HT1080 (cell line): ENCODE results near the gene PLCB2. TPM values are rescaled to one million over a fixed set of nuclear protein-coding genes. Genes with fewer than 3 reads are reported as not detected.

Experiments used
- DNase-seq: peaks from one replicate; pipeline ENCODE4 v3.0.0-alpha.2; 2015; ENCODE audit warnings: low read depth
- total RNA-seq: library from RNA; depleted of rRNA; stranded (reverse); fragments of >200 nt; shearing (Covaris generic); gene quantifications from 2 replicates; pipeline ENCODE4 v1.2.3, GENCODE V29; 2014

Gene PLCB2
- total RNA-seq, 1 experiment from 2014 or later = 0.16 TPM

GRCh38 chr15:40286794-40287193, 20.9 kb downstream of the PLCB2 start:
- DNase-seq = no peak

GRCh38 chr15:40286061-40286532, 21.6 kb downstream of the PLCB2 start:
- DNase-seq = no peak

- DNase-seq = no peak
These were observed 22.2 kb downstream of the PLCB2 start for GRCh38 chr15:40285554-40286011.

- no peak for DNase-seq
These were observed 22.6 kb downstream of the PLCB2 start for GRCh38 chr15:40285151-40285550.

GRCh38 chr15:40283615-40284300, 24.0 kb downstream of the PLCB2 start:
- no peak for DNase-seq

- DNase-seq = no peak
These were observed 24.7 kb downstream of the PLCB2 start, which contains the start of gene ANKRD63 for GRCh38 chr15:40282869-40283614. ANKRD63 (minus strand) TSS chr15:40283064; CDS start chr15:40282586, 478 bp downstream.

DNA sequence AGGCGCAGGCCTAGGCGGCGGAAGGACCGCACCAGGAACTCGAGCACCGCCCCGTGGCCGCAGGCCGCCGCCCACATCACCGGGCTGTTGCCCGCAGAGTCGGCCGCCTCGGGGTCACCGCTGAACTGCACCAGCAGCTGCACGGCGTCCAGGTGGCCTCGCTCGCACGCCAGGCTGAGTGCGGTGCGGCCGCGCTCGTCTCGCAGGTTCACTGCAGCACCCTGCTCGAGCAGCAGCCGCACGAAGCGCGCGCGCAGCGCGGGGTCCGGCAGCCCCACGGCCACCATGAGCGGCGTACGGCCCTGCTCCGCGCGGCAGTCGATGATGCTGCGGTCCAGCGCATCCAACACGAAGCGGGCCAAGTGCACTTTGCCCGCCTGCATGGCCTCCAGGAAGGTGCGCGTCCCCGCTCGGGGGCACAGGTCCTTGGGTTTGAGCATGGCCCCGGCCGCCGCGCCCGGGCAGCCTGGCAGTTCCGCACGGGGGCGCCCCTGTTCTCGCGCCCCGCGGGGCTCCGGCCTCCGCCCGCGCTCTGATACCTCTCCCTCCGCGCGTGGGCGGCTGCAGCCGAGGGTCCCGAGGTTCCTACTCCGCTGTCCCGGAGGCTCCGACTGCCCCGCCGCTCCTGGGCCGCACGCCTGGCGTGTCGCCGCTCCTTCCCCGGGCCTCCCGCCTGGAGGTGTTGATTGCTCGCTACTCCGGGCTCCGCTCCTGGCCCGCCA, 25.4 kb downstream of the PLCB2 start:
- no peak for DNase-seq

GRCh38 chr15:40281801-40282146, 26.0 kb downstream of the PLCB2 start:
- DNase-seq = no peak

DNA sequence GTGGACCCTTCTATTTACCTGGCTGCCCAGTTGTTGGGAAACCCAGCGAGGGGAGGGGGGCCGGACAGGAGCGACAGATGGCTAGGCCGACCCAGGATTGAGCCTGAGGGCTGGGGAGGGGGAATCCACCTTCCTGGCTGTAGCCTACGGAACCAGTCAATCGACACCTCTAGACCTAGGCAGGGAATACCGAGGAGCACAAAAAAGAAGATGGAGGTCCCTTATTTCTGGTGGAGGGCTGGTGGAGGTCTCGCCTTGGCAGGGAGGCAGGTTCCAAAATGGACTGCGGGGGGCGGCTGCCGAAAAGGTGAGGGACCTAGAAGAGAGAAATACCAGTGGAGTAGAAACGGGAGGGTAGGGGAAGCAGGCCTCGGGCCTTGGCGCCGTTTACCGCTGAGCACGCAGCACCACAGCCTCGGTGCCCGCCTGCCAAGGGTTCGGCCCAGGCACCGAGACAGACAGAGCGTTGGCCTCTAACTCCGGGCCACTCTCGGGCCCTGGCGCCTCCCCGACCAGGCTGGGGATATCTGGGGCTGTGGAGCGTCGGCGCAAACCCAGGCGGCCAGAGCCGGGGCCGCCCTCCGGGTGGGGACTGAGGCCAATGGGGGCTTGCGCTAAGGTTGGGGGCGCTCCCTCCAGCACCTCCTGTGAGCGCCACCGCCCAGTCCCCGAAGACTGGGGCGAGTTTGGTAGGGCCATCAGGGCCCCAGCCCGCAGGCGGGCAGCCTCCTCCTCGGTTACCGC, 26.5 kb downstream of the PLCB2 start:
- no peak for DNase-seq

- DNase-seq = no peak
These were observed 27.3 kb downstream of the PLCB2 start for GRCh38 chr15:40280260-40281056.

DNA sequence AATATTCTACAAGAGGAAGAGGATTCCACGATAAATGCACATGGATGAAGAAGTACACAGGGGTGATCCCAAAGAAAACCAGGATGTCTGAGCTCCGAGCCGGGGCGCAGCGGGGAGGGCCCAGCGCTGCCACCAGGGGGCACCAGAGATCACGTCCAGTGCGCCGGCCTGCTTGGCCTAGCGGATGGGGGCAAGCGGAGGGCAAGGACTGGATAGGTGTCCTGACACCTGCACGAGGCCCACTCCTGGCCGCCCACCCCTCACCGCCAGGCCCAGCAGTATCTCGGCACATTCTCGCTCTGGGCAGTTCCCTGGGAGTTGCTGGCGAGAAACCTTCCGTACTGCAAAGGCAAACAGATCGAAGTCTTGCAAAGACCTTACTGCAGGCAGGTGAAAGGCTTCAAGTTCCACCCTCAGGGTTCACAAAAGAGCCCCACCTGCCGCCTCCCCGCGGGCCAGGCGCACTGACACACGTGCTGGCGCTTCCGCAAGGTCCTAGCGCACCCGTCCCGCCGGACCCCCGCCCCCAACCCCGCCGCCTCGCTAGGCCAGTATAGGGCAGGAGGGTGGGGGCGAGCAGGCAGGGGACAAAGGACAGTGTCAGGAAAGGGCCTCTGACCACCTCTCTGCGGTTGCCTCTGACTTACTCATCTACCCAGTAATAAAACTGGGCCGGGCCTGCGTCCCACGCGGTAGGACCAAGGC, 28.1 kb downstream of the PLCB2 start:
- peak; percentile 47 for DNase-seq

DNA sequence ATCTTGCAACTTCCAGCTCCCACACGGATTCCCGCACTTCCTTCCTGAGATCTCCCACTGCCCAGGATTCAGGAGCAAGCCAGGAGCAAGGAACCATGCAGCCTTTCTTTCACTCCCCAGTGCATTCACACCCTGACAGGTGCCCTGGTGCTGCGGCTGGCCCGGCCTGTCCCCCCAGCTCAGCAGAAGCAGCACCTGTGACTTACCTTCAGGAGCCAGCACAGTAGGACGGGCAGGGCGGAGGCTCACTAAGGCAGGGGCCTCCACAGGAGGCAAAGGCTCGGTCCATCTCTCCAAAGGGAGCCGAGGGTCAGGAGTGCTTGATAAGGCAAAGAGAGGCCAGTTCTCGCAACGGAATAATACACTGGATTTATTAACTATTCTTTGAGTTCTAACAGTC, 29.7 kb downstream of the PLCB2 start:
- DNase-seq = no peak

GRCh38 chr15:40277471-40277870, 30.3 kb downstream of the PLCB2 start:
- no peak for DNase-seq

DNA sequence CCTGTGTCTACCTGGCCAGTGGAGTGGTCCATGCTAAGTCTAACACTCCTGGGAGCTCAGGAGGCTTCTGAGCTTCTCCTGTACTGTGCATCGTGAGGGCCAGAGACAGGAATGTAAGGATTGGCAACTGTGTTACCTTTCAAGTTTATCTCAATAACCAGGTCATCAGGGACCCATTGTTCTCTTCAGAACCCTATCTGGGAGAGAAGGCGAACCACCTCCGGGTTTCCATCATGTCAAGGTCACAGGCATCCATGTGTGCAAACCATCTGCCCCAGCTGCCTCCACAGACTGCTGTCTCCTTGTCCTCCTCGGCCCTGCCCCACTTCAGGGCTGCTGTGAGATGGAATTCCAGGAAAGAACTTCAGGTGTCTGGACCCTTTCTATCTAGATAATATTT, 30.8 kb downstream of the PLCB2 start:
- no peak for DNase-seq

DNA sequence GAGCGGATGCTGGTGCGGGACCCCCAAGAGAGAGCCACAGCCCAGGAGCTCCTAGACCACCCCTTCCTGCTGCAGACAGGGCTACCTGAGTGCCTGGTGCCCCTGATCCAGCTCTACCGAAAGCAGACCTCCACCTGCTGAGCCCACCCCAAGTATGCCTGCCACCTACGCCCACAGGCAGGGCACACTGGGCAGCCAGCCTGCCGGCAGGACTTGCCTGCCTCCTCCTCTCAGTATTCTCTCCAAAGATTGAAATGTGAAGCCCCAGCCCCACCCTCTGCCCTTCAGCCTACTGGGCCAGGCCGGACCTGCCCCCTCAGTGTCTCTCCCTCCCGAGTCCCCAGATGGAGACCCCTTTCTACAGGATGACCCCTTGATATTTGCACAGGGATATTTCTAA, 31.8 kb downstream of the PLCB2 start:
- DNase-seq = no peak

- no peak for DNase-seq
These were observed 32.2 kb downstream of the PLCB2 start for GRCh38 chr15:40275523-40275922.

DNA sequence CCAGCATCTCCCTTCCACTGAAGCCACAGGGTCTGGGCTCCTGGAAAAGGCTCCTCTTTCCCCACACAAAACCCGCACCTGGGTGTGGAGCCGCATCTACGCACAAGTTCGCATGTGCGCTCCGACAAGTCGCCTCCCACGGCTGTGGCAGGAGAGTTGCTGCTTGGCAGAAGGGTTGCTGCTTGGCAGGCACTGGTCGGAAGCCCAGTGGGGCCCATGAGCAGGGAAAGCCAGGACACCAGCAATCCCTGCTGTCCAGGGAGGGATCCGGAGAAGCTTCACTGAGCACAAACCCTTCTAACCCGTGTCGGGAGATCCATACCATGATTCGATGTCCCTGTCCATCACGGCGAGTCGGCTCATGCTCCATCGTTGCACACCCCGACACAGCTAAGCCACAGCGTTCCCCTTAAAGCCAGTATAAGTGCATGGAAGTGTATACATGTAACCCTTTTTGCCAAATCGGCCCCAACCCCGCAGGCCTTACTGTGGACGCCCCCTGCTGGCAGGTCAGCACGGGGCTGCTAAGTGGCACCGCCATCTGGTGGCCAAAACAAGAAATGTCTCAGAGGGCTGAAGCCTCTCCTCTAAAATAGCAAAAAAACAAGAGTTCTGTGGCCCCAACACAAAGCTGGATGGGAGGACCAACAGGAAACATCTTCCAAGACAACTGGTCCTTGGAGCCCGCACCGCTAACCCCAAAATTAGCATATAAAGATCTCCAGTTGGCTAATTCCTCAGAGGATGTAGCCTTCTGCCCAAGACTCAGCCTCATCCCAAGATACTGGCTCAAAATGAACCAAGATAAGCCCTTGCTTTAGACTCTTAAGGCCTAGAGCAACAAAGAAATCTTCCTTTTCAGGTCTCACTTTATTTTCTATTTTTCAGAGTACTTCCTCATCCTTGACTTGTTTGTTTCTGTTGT, 33.1 kb downstream of the PLCB2 start:
- DNase-seq = peak; percentile 80

DNA sequence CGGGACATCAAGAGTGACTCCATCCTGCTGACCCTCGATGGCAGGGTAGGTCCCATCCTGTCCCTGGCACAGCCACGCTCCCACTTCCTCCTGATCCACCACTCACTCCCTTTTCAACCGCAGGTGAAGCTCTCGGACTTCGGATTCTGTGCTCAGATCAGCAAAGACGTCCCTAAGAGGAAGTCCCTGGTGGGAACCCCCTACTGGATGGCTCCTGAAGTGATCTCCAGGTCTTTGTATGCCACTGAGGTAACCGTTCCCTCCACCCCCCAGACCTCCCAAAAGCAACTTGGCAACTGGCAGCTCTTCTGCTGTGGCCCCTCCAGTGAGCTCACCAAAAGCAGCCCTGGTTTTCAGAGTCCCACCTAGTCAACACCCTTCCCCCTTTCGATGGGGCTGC, 34.3 kb downstream of the PLCB2 start:
- DNase-seq = no peak
